OCI-LY7 (cell line): ENCODE results near the gene RPL28. TPM values are rescaled to one million over a fixed set of nuclear protein-coding genes. Genes with fewer than 3 reads are reported as not detected.

Experiments
- BruUV-seq: library from RNA; stranded (reverse); fragments of 400-500 nt; replicated peaks from 2 replicates; lab custom pipeline; 2021; lab: Mats Ljungman, UMichigan
- CTCF ChIA-PET: fragments of 300-600 bp; sonication (Branson Sonifier 250); formaldehyde crosslinking; loops from one replicate; lab custom pipeline; 2022; ENCODE audit warnings: antibody characterized with exemption; ENCODE audit not compliant: unreplicated experiment; lab: Charles Lee
- POLR2A ChIA-PET: fragments of 300-600 bp; sonication (Branson Sonifier 250); formaldehyde crosslinking; loops from one replicate; lab custom pipeline; 2022; ENCODE audit warnings: antibody characterized with exemption; lab: Charles Lee
- DNase-seq: peaks from one replicate; pipeline ENCODE4 v3.0.0-alpha.2; 2015; ENCODE audit warnings: low spot score
- H2AFZ ChIP-seq: fragments of 200-600 bp; sonication (generic), shearing (Covaris generic); 2 replicates; pipeline ENCODE4 v1.6.1; 2014; ENCODE audit warnings: mild to moderate bottlenecking, antibody characterized with exemption, low read length, moderate library complexity
- H3K27ac ChIP-seq: fragments of 200-600 bp; sonication (generic); 2 replicates; pipeline ENCODE4 v1.5.1; 2014; ENCODE audit warnings: mixed run types, low read depth, mild to moderate bottlenecking, moderate library complexity, low read length, inconsistent platforms; ENCODE audit not compliant: poor library complexity, severe bottlenecking
- H3K36me3 ChIP-seq: fragments of 200-600 bp; sonication (generic); 2 replicates; pipeline ENCODE4 v1.6.1; 2014; ENCODE audit warnings: mild to moderate bottlenecking, antibody characterized with exemption, low read length, moderate library complexity, mixed read lengths; ENCODE audit not compliant: insufficient read depth
- H3K4me1 ChIP-seq: fragments of 200-600 bp; sonication (generic); 2 replicates; pipeline ENCODE4 v1.5.1; 2014; ENCODE audit warnings: mild to moderate bottlenecking, low read length; ENCODE audit not compliant: insufficient read depth, poor library complexity, severe bottlenecking
- H3K4me2 ChIP-seq: fragments of 200-600 bp; sonication (generic); 2 replicates; pipeline ENCODE4 v1.6.1; 2014; ENCODE audit warnings: mild to moderate bottlenecking, low read length
- H3K4me3 ChIP-seq: fragments of 200-600 bp; sonication (generic); 2 replicates; pipeline ENCODE4 v1.5.1; 2014; ENCODE audit warnings: mild to moderate bottlenecking, low read depth, low read length; ENCODE audit not compliant: poor library complexity, severe bottlenecking
- H3K79me2 ChIP-seq: fragments of 200-600 bp; sonication (generic); 2 replicates; pipeline ENCODE4 v1.6.1; 2016; ENCODE audit warnings: low read depth, mild to moderate bottlenecking, low read length, moderate library complexity, mixed read lengths; ENCODE audit not compliant: insufficient read depth
- H3K9me2 ChIP-seq: fragments of 200-600 bp; sonication (generic); 2 replicates; pipeline ENCODE4 v1.6.1; 2016; ENCODE audit warnings: mild to moderate bottlenecking, low read length, mixed read lengths; ENCODE audit not compliant: insufficient read depth
- H3K9me3 ChIP-seq: fragments of 200-600 bp; sonication (generic); 2 replicates; pipeline ENCODE4 v1.6.1; 2014; ENCODE audit warnings: mild to moderate bottlenecking, mixed run types, low read length, mixed read lengths
- H4K20me1 ChIP-seq: fragments of 200-600 bp; sonication (generic); 2 replicates; pipeline ENCODE4 v1.6.1; 2014; ENCODE audit warnings: mild to moderate bottlenecking, antibody characterized with exemption, low read length, moderate library complexity, mixed read lengths; ENCODE audit not compliant: insufficient read depth
- EZH2phosphoT487 ChIP-seq: fragments of 200-600 bp; sonication (generic); IDR thresholded peaks from 2 replicates; pipeline ENCODE4 v1.6.1; 2018; ENCODE audit warnings: low read depth, borderline replicate concordance, mild to moderate bottlenecking, mixed run types, antibody characterized with exemption, low read length, moderate library complexity, mixed read lengths
- intact Hi-C: fragments of 100-400 bp; cut with micrococcal nuclease; formaldehyde crosslinking; loops from one replicate; pipeline ENCODE4 v1.10.0; 2022; ENCODE audit not compliant: unreplicated experiment
- total RNA-seq, 2 experiments: library from RNA; depleted of rRNA in 1 of 2; stranded (reverse); fragments of >200 nt in 1 of 2; shearing (Covaris generic) in 1 of 2; gene quantifications; 2 replicates each; pipeline ENCODE4 v1.2.3, GENCODE V29; 2014 to 2022
- TF ChIP-seq, protein P1 (sequence below): fragments of 200-600 bp; sonication (generic); conservative IDR thresholded peaks from 2 replicates; pipeline ENCODE4 v1.5.1; 2014; ENCODE audit warnings: mild to moderate bottlenecking, antibody characterized with exemption, low read length, moderate library complexity, mixed read lengths

The RPL28 gene
- total RNA-seq, 2 experiments from 2014 or later: 872 to 2,656 TPM

DNA sequence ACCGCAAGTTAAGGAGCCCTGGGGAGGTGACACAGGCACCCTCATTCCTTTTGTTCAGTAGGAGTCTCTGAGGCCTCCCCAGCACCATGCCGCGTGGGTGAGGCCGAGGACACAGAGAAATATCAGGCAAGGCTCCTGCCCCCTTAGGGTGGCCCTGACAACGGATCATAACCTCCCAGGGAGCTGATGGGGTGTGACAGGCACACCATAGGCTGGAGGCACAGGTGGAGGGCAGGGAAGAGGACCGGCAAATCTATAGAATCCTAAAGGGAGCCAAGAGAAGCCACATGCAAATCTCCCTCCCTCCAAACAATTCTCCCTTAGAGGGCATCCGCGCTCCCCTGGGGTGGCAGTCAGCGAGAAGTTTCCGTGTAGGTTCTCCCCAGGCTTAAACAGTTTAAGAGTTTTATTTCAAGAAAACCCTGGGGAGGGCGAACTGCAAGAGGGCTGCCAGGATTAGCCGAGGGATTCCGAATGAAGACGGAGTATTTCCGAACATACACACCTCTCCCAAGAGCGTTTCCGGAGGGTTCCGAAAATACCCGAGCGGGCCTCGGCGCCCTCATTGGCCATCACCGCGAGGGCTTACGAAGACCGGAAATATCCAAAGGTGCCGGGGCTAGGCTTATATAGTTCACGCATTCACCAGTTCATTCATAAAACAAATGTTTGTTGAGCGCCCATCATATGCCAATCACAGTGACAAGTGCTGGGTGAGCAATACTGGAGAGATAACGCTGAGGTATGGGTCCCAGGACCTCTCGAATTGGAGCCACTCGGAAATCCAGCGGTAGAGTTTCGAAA is 610 bp upstream of the RPL28 start:
- BruUV-seq: TSS peak; percentile 85
- Histone ChIP-seq H2AFZ (peak overlapping the region; percentile 53; the same call in 1 of the 2 replicates), H3K36me3 (peaks cover 43% of the 10 kb centered on the region), H3K9me2 (no peaks in the 10 kb centered on the region), H3K4me2 (peak overlapping the region; percentile 98), H3K4me1 (peaks cover 47% of the 10 kb centered on the region), H3K27ac (peak overlapping the region; percentile 91), H3K9me3 (no peaks in the 10 kb centered on the region), H4K20me1 (peaks cover 27% of the 10 kb centered on the region), H3K4me3 (peak overlapping the region; percentile 87), H3K79me2 (peaks cover 44% of the 10 kb centered on the region)
- TF ChIP-seq, protein P1, sequence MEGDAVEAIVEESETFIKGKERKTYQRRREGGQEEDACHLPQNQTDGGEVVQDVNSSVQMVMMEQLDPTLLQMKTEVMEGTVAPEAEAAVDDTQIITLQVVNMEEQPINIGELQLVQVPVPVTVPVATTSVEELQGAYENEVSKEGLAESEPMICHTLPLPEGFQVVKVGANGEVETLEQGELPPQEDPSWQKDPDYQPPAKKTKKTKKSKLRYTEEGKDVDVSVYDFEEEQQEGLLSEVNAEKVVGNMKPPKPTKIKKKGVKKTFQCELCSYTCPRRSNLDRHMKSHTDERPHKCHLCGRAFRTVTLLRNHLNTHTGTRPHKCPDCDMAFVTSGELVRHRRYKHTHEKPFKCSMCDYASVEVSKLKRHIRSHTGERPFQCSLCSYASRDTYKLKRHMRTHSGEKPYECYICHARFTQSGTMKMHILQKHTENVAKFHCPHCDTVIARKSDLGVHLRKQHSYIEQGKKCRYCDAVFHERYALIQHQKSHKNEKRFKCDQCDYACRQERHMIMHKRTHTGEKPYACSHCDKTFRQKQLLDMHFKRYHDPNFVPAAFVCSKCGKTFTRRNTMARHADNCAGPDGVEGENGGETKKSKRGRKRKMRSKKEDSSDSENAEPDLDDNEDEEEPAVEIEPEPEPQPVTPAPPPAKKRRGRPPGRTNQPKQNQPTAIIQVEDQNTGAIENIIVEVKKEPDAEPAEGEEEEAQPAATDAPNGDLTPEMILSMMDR: no peak
- no peak for TF ChIP-seq EZH2phosphoT487
- CTCF ChIA-PET: no interaction called here
- POLR2A ChIA-PET: interaction anchor here (0.5 to 1.2 kb wide), 5 partner anchors 46 to 130 kb away, joined by 3 to 6 read pairs (median 3); partner anchors contain the start of gene KMT5C
- DNase-seq: peak; percentile 96
- intact Hi-C loops: loop anchor here (2.0 kb wide), 1 partner anchor 76 kb away; no protein-coding TSS in a partner anchor

DNA sequence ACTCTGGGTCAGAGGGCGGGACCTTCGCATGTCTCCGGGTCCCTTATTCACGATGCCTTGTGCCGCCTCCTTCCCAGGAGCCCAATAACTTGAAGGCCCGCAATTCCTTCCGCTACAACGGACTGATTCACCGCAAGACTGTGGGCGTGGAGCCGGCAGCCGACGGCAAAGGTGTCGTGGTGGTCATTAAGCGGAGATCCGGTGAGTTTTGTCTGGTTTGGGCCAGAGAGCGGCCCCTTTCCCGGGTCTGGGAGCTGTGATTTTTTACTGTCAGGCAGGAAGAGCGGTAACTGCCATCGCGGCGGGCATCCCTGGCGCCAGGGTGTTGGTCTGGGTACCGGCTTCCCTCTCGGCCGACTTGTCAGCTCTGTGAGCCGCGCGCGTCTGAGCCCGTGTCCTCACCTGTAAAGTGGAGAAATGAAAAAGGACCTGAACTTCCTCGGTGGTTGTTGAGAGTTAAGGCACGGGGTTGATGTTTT is 800 bp downstream of the RPL28 start:
- no peak for DNase-seq
- ChIA-PET POLR2A (no interaction called here), CTCF (no interaction called here)
- Histone ChIP-seq H3K4me1 (peaks cover 47% of the 10 kb centered on the region), H3K4me3 (peak overlapping the region; percentile 87), H3K27ac (peak overlapping the region; percentile 91), H4K20me1 (peaks cover 27% of the 10 kb centered on the region), H3K9me2 (no peaks in the 10 kb centered on the region), H3K9me3 (no peaks in the 10 kb centered on the region), H3K79me2 (peaks cover 44% of the 10 kb centered on the region), H3K4me2 (peak overlapping the region; percentile 98), H2AFZ (no peak overlapping the region), H3K36me3 (peaks cover 57% of the 10 kb centered on the region)
- TF ChIP-seq EZH2phosphoT487: no peak
- TF ChIP-seq, protein P1: no peak
- intact Hi-C loops: no loop called here
- BruUV-seq: no TSS peak
